GM12801 (cell line): ENCODE measurements around the gene SPACA7.

Experiments
- TF ChIP-seq, protein P1 (sequence below): IDR thresholded peaks from one replicate; pipeline ENCODE4 v1.5.1; 2011; ENCODE audit warnings: control low read depth; ENCODE audit not compliant: insufficient read length; ENCODE audit errors: extremely low read depth

Gene SPACA7

DNA sequence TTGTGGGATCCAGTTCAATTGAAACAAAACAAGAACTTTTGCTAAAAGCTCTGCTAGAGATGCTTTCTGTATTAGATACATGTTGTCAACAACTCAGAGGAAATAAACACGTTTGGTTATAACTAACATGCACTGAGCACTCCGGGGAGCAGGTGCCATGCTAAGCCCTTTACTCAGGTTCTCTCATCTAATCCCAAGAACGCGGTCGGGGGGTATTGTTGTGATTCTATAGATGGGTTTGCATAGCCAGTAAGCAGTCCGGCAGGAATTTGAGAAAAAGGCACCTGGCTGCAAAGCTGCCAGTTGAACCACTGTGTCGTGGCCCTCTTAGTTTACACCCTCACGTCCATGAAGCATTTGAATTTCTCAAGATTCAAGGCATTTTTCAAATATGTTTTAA is 24.3 kb upstream of the SPACA7 start:
- TF ChIP-seq, protein P1, sequence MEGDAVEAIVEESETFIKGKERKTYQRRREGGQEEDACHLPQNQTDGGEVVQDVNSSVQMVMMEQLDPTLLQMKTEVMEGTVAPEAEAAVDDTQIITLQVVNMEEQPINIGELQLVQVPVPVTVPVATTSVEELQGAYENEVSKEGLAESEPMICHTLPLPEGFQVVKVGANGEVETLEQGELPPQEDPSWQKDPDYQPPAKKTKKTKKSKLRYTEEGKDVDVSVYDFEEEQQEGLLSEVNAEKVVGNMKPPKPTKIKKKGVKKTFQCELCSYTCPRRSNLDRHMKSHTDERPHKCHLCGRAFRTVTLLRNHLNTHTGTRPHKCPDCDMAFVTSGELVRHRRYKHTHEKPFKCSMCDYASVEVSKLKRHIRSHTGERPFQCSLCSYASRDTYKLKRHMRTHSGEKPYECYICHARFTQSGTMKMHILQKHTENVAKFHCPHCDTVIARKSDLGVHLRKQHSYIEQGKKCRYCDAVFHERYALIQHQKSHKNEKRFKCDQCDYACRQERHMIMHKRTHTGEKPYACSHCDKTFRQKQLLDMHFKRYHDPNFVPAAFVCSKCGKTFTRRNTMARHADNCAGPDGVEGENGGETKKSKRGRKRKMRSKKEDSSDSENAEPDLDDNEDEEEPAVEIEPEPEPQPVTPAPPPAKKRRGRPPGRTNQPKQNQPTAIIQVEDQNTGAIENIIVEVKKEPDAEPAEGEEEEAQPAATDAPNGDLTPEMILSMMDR: no peak

DNA sequence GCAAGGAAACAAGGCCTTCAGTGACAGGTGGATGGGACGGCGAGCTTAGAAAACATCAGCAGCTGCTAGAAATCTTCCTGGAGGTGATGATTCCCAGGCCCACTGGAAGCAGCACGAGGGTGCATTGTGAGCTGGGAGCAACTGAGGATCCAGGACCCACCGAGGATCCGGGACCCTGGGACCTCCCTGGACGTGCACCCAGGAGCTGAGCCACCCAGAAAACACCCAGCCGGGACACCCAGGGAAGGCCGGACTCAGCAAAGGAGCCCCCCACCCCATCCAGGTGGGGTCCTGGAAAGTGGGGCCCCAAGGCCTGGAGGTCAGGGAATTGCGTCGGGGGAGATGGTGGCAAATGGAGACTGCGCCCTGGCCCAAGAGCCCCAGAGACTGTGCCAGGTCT is 22.3 kb upstream of the SPACA7 start:
- TF ChIP-seq, protein P1: no peak

DNA sequence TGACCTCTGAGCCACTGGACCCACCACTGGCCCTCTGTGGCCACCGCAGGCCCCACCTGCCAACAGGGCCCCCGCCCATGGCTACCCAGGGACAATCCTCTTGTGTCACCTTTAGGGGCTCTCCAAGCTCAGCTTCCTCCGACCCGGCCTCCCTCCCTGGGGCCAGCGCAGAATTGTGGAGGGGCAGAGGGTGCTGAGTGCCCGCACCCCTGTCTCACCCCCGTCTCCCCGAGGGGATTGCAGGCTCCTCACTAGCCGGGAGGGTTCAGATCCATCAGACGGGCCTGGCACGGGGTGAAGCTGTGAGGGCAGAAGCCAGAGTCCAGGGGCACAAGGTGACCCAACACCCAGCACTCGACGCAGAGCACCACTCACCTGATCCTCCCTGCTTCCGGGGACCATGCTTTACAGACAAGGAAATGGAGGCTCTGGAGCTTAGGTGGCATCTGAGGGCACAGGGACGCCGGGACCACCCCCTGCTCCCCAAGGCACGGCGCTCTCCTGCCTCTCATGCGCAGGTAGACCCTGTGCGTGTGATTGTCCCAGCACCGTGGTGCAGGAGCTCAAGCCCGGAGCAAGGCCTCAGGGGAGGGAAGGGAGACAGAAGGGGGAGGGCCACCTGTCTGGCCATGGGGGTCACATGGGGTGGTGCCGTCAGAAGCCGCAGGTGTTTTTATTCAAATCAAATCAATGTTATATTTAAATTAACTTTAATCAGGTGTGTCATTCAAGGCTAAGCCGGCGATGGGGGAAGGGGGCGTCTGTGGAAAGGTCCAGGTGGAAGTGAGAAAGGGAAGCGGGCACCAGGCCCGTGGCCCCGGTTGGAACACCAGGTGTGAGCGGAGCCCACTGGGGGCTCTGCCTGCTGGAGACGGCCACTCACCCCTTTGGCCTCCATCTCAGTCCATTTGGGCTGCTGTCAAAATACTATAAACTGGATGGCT is 21.6 kb upstream of the SPACA7 start:
- TF ChIP-seq, protein P1: no peak

DNA sequence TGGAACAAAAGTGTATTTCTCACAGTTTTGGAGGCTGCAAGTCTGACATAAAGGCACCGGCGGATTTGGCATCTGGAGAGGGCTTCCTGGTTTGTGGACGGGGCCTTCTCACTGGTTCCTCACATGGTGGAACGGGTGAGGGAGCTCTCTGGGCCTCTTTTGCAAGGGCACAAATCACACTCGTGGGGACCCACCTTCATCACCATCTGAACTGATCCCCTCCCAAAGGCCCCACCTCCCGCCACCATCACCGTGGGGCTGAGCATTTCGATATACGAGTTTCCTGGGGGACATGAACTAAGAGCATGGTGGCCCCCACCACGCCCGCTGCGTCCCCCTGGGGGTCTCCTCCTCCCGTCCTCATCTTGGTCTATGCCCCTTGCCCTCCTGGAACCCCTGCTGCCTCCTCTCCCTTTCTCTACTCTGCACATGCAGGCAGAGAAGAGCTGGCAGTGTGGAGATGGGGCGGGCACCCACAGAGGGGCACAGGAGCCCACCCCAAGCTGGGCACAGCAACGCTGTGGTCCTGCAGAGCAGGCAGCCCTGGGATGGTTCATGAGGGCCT is 20.8 kb upstream of the SPACA7 start:
- TF ChIP-seq, protein P1: no peak

DNA sequence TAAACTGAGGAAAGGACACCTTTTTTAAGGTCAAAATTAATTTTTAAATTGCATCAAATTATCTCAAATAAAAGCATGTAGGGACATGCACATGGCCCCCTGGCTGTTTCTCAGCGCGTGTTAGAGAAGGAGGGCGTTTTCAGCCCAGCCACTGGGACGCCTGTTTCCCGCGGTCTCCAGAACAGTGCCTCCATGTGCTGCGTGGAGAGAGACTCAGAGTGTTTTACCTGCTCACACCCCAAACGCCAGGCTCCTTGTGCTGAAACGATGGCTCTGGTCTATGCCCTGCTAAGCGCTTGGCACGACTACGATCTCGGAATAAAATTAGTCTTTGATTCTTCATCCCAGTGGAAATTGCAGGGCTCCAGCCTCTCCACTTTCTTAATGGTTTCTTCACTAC is 20.0 kb upstream of the SPACA7 start:
- TF ChIP-seq, protein P1: no peak

DNA sequence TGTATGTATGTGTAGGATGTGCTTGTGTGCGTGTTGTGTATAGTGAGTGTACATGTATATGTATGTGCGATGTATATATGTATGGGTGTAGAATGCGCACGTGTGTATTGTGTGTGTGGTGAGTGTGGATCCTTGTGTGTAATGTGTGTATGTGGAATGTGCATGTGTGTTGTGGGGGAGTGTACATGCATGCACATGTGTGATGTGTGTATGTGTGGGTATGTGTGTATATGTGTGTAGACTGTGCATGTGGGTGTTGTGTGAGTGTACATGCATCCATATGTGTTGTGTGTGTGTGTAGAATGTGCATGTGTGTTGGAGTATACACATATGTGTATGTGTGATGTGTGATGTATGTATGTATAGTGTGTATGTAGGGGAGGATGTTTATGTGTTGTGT is 18.0 kb upstream of the SPACA7 start:
- TF ChIP-seq, protein P1: no peak

DNA sequence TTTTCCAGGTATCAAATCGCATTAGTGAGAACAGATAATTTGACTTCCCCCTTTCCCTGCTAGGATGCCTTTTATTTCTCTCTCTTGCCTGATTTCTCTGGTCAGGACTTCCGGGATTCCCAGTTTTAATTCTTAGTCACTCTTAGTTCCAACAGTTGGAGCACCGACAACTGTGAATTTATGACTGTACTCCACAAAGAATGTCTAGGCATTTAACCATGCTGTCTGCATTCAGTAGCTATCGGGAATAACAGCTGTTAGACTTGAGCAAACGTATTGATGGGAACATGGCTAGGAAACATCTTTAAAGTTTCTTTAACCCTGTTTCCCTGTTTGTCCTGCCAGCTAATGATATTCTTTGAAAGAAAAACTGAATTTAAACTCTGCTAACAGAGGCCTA is 14.1 kb upstream of the SPACA7 start:
- TF ChIP-seq, protein P1: no peak
